Measurements from ENCODE around the gene RAB3IL1.
A peak's percentile ranks its signal among the peaks of the same experiment; 100 is the strongest.
"Not testable (repeated sequence)": the region's sequence is repeated elsewhere in the genome, so short reads cannot be mapped to it uniquely, and the experiment has no call there.

Gene RAB3IL1, protein sequence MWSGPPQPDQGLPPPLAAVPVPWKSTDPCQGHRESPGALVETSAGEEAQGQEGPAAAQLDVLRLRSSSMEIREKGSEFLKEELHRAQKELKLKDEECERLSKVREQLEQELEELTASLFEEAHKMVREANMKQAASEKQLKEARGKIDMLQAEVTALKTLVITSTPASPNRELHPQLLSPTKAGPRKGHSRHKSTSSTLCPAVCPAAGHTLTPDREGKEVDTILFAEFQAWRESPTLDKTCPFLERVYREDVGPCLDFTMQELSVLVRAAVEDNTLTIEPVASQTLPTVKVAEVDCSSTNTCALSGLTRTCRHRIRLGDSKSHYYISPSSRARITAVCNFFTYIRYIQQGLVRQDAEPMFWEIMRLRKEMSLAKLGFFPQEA

DNA sequence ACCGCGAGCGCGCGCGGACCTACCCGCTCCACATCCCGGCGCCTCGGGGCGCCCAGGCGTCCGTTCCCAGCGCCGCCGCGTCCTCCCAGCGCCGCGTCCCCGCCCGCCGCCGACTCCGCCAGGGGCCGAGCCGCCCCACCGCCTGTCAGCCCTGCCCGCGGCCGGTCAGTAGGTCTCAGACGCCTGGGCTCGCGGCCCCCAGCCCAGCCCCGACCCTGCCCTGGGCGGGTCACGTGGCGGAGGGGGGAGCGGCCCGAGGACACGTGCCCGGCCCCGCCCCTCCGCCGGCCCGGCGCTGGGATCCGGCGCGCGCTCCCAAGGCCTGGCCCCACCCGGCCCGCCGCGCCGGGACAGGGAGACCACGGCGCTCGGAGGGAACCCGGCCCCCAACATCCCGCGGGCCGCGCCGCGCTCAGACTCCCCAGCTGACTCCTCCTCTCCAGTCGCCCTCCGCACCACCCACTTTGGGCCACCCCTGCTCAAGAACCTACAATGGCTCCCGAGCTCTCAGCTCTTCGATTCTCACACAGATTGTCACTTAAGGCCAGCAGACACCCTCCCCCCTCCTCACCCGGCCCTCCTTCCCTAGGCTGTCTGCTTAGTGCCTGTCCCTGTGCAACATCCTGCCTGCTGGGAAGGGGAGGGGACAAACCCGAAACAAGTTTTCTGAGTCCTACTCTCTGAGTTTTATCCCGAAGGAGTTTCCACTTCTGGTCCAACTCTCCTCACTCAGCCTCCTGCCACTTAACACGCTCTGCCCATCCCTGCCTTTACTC is at the start of gene RAB3IL1:
Gene RAB3IL1 (minus strand): TSS at position 233 of the 776 bp plus-strand sequence. CDS start 199 bp downstream, at position 34.
- H3K36me3 ChIP-seq (ENCODE audit: insufficient read depth, low read length): no peaks in the 10 kb centered on the region
- H3K4me1 ChIP-seq (ENCODE audit: control insufficient read depth, insufficient read depth, low read length, unreplicated experiment): peaks cover under 1% of the 10 kb centered on the region
- H3K27ac ChIP-seq (ENCODE audit: low read depth, low read length): no peak within 1 kb of the TSS
- no peaks in the 10 kb centered on the region for H3K79me2 ChIP-seq (ENCODE audit: control insufficient read depth, insufficient read depth, low read length, unreplicated experiment)
- H2AFZ ChIP-seq (ENCODE audit: low read length, unreplicated experiment): peak within 1 kb of the TSS; percentile 24
- peak within 1 kb of the TSS; percentile 87 for H3K4me3 ChIP-seq (ENCODE audit: low read depth, low read length)
- H3K27me3 ChIP-seq (ENCODE audit: insufficient read depth, low read length): no peaks in the 10 kb centered on the region

- no peak overlapping the region for H2AFZ ChIP-seq (ENCODE audit: low read length, unreplicated experiment)
- peaks cover 50% of the 10 kb centered on the region for H3K4me1 ChIP-seq (ENCODE audit: control insufficient read depth, insufficient read depth, low read length, unreplicated experiment)
- peak overlapping the region; percentile 100 for H3K27ac ChIP-seq (ENCODE audit: low read depth, low read length)
- H3K79me2 ChIP-seq (ENCODE audit: control insufficient read depth, insufficient read depth, low read length, unreplicated experiment): peaks cover 46% of the 10 kb centered on the region
- no peaks in the 10 kb centered on the region for H3K27me3 ChIP-seq (ENCODE audit: insufficient read depth, low read length)
- H3K4me3 ChIP-seq (ENCODE audit: low read depth, low read length): peak overlapping the region; percentile 98
- H3K36me3 ChIP-seq (ENCODE audit: insufficient read depth, low read length): peaks cover 31% of the 10 kb centered on the region
These were observed 49.4 kb upstream of the RAB3IL1 start for GRCh38 chr11:61966734-61967115.

GRCh38 chr11:61964666-61965271 is 47.4 kb upstream of the RAB3IL1 start:
- peaks cover 46% of the 10 kb centered on the region for H3K79me2 ChIP-seq (ENCODE audit: control insufficient read depth, insufficient read depth, low read length, unreplicated experiment)
- peak overlapping the region; percentile 100 for H3K27ac ChIP-seq (ENCODE audit: low read depth, low read length)

GRCh38 chr11:61964058-61964665 is 46.8 kb upstream of the RAB3IL1 start:
- peak overlapping the region; percentile 100 for H3K27ac ChIP-seq (ENCODE audit: low read depth, low read length)
- H3K4me1 ChIP-seq (ENCODE audit: control insufficient read depth, insufficient read depth, low read length, unreplicated experiment): peaks cover 35% of the 10 kb centered on the region

More at GRCh38 chr11:61964666-61965271, 47.4 kb upstream of the RAB3IL1 start:
- H2AFZ ChIP-seq (ENCODE audit: low read length, unreplicated experiment); H3K27me3 ChIP-seq (ENCODE audit: insufficient read depth, low read length): not testable (repeated sequence)
- Histone ChIP-seq H3K4me3 (ENCODE audit: low read depth, low read length) (peak overlapping the region; percentile 98), H3K4me1 (ENCODE audit: control insufficient read depth, insufficient read depth, low read length, unreplicated experiment) (peaks cover 41% of the 10 kb centered on the region), H3K36me3 (ENCODE audit: insufficient read depth, low read length) (peaks cover 31% of the 10 kb centered on the region)

GRCh38 chr11:61963282-61964057 is 46.1 kb upstream of the RAB3IL1 start:
- H3K27me3 ChIP-seq (ENCODE audit: insufficient read depth, low read length): no peaks in the 10 kb centered on the region
- H3K27ac ChIP-seq (ENCODE audit: low read depth, low read length): peak overlapping the region; percentile 100
- peak overlapping the region; percentile 98 for H3K4me3 ChIP-seq (ENCODE audit: low read depth, low read length)
- peaks cover 29% of the 10 kb centered on the region for H3K4me1 ChIP-seq (ENCODE audit: control insufficient read depth, insufficient read depth, low read length, unreplicated experiment)
- H3K36me3 ChIP-seq (ENCODE audit: insufficient read depth, low read length): peaks cover 31% of the 10 kb centered on the region
- no peak overlapping the region for H2AFZ ChIP-seq (ENCODE audit: low read length, unreplicated experiment)
- H3K79me2 ChIP-seq (ENCODE audit: control insufficient read depth, insufficient read depth, low read length, unreplicated experiment): peaks cover 41% of the 10 kb centered on the region

More at GRCh38 chr11:61964058-61964665, 46.8 kb upstream of the RAB3IL1 start:
- H2AFZ ChIP-seq (ENCODE audit: low read length, unreplicated experiment): no peak overlapping the region
- H3K79me2 ChIP-seq (ENCODE audit: control insufficient read depth, insufficient read depth, low read length, unreplicated experiment): peaks cover 46% of the 10 kb centered on the region
- H3K36me3 ChIP-seq (ENCODE audit: insufficient read depth, low read length): peaks cover 31% of the 10 kb centered on the region
- no peaks in the 10 kb centered on the region for H3K27me3 ChIP-seq (ENCODE audit: insufficient read depth, low read length)
- H3K4me3 ChIP-seq (ENCODE audit: low read depth, low read length): peak overlapping the region; percentile 98

DNA sequence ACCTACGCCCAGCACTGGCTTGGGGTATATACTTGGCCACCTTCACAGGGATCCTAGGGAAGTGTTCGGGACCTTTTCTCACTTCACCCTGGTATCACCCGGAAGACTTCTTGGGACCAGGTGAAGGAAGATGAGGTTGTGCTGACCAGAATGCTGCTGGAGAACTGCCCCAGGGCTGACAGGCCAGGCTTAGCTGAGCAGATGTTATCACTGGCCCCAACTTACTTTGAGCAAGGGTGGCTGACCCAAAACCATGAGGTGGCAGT is 45.6 kb upstream of the RAB3IL1 start:
- Histone ChIP-seq H3K4me3 (ENCODE audit: low read depth, low read length) (no peak overlapping the region), H3K79me2 (ENCODE audit: control insufficient read depth, insufficient read depth, low read length, unreplicated experiment) (peaks cover 36% of the 10 kb centered on the region), H3K4me1 (ENCODE audit: control insufficient read depth, insufficient read depth, low read length, unreplicated experiment) (peaks cover 28% of the 10 kb centered on the region), H3K27me3 (ENCODE audit: insufficient read depth, low read length) (no peaks in the 10 kb centered on the region), H3K36me3 (ENCODE audit: insufficient read depth, low read length) (peaks cover 31% of the 10 kb centered on the region), H2AFZ (ENCODE audit: low read length, unreplicated experiment) (no peak overlapping the region), H3K27ac (ENCODE audit: low read depth, low read length) (peak overlapping the region; percentile 100)

DNA sequence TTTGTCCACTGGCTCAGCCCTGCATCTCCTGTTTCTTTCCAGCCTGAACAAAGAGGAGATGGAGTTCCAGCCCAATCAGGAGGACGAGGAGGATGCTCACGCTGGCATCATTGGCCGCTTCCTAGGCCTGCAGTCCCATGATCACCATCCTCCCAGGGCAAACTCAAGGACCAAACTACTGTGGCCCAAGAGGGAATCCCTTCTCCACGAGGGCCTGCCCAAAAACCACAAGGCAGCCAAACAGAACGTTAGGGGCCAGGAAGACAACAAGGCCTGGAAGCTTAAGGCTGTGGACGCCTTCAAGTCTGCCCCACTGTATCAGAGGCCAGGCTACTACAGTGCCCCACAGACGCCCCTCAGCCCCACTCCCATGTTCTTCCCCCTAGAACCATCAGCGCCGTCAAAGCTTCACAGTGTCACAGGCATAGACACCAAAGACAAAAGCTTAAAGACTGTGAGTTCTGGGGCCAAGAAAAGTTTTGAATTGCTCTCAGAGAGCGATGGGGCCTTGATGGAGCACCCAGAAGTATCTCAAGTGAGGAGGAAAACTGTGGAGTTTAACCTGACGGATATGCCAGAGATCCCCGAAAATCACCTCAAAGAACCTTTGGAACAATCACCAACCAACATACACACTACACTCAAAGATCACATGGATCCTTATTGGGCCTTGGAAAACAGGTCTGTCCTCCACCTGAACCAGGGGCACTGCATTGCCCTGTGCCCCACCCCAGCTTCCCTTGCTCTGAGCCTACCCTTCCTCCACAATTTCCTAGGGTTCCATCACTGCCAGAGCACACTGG is 45.0 kb upstream of the RAB3IL1 start:
- peaks cover 28% of the 10 kb centered on the region for H3K4me1 ChIP-seq (ENCODE audit: control insufficient read depth, insufficient read depth, low read length, unreplicated experiment)
- H2AFZ ChIP-seq (ENCODE audit: low read length, unreplicated experiment): no peak overlapping the region
- H3K36me3 ChIP-seq (ENCODE audit: insufficient read depth, low read length): peaks cover 31% of the 10 kb centered on the region
- no peak overlapping the region for H3K4me3 ChIP-seq (ENCODE audit: low read depth, low read length)
- H3K27ac ChIP-seq (ENCODE audit: low read depth, low read length): peak overlapping the region; percentile 100
- H3K27me3 ChIP-seq (ENCODE audit: insufficient read depth, low read length): no peaks in the 10 kb centered on the region
- H3K79me2 ChIP-seq (ENCODE audit: control insufficient read depth, insufficient read depth, low read length, unreplicated experiment): peaks cover 32% of the 10 kb centered on the region

DNA sequence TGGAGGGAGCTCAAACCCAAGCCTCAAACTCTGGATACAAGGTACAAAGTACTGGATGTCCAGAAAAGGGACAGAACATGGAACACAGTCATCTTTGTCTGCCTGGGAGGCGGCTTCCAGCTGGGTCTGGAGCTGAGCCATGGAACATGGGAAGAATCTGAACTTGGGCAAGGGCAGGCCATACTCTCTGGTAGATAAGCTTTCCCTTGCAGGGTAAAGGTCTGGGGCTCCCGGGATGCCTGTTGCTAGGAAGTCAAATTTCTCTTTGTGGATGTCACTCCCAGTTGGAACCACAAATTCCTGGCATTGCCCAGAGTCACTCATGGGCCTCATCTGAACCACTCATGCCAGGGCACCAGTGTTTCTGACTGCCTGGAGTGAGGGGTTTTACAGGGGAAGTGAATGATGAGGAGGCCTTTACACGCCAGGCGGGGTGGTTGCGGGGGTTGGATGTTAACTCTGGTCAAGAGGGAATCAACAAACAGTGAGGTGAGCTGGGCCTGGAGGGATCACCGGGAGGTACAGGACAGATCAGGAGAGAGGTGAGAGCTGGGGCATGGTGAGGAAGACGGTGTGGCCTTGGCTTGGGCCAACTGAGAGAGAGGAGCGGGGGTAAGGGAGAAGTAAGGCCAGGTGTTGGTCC is 44.3 kb upstream of the RAB3IL1 start:
- Histone ChIP-seq H3K4me1 (ENCODE audit: control insufficient read depth, insufficient read depth, low read length, unreplicated experiment) (peaks cover 28% of the 10 kb centered on the region), H3K27me3 (ENCODE audit: insufficient read depth, low read length) (no peaks in the 10 kb centered on the region), H3K4me3 (ENCODE audit: low read depth, low read length) (no peak overlapping the region), H3K27ac (ENCODE audit: low read depth, low read length) (peak overlapping the region; percentile 100), H3K36me3 (ENCODE audit: insufficient read depth, low read length) (peaks cover 27% of the 10 kb centered on the region), H3K79me2 (ENCODE audit: control insufficient read depth, insufficient read depth, low read length, unreplicated experiment) (peaks cover 26% of the 10 kb centered on the region), H2AFZ (ENCODE audit: low read length, unreplicated experiment) (no peak overlapping the region)

DNA sequence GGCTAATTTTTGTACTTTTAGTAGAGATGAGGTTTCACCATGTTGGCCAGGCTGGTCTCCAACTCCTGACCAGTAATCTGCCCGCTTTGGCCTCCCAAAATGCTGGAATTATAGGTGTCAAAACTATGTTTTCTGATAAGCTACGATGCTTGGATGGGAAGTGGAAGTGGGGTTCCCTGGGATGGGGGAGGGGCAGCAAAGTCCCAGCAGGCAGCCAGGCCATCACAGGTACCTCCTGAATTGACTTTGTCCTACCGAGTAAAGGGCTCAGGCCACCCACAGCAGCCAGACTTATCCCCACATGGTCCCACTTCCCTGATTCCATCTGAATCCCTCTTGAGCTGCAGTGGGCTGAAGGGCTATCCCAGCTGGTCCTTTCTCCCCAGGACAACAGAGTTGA is 43.2 kb upstream of the RAB3IL1 start:
- Histone ChIP-seq H3K27ac (ENCODE audit: low read depth, low read length) (no peak overlapping the region), H3K4me3 (ENCODE audit: low read depth, low read length) (no peak overlapping the region), H3K27me3 (ENCODE audit: insufficient read depth, low read length) (no peaks in the 10 kb centered on the region), H3K36me3 (ENCODE audit: insufficient read depth, low read length) (peaks cover 16% of the 10 kb centered on the region), H2AFZ (ENCODE audit: low read length, unreplicated experiment) (no peak overlapping the region), H3K4me1 (ENCODE audit: control insufficient read depth, insufficient read depth, low read length, unreplicated experiment) (peaks cover 28% of the 10 kb centered on the region), H3K79me2 (ENCODE audit: control insufficient read depth, insufficient read depth, low read length, unreplicated experiment) (peaks cover 21% of the 10 kb centered on the region)
